Measurements from ENCODE around the gene PLD5.
"Not testable (repeated sequence)": the region's sequence is repeated elsewhere in the genome, so short reads cannot be mapped to it uniquely, and the experiment has no call there.

Gene PLD5

DNA sequence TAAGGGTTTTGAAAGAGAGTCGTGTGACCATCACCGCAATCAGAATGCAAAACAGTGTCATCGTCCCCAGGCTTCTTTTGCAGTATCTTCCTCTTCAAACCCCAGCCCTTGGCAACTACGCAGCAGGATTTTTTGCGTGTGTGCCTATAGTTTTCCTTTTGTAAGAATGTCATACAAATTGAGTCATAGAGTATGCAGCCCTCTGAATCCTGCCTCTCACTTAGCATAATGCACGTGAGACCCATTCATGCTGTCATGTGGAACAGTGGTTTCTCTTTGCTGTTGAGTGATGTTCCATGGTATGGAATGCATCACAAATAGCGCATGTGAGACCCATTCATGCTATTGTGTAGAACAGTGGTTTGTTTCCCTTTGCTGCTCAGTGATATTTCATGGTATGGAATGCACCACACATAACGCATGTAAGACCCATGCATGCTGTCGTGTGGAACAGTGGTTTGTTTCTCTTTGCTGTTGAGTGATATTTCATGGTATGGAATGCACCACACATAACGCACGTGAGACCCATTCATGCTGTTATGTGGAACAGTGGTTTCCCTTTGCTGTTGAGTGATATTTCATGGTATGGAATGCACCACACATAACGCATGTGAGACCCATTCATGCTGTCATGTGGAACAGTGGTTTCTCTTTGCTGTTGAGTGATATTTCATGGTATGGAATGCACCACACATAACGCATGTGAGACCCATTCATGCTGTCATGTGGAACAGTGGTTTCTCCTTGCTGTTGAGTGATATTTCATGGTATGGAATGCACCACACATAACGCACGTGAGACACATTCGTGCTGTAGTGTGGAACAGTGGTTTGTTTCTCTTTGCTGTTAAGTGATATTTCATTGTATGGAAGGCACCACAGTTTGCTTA is 299.4 kb downstream of the PLD5 start:
- H3K9ac ChIP-seq (ENCODE audit: low read depth, low read length); H3K36me3 ChIP-seq (ENCODE audit: insufficient read depth, low read length); H3K9me3 ChIP-seq (replicated peaks; ENCODE audit: low read length); H3K27me3 ChIP-seq (ENCODE audit: control insufficient read depth, insufficient read depth, low read length); H3K4me3 ChIP-seq (ENCODE audit: low read length); H3K4me2 ChIP-seq (ENCODE audit: low read length); H3K4me1 ChIP-seq (ENCODE audit: control insufficient read depth, insufficient read depth, low read length): not testable (repeated sequence)

DNA sequence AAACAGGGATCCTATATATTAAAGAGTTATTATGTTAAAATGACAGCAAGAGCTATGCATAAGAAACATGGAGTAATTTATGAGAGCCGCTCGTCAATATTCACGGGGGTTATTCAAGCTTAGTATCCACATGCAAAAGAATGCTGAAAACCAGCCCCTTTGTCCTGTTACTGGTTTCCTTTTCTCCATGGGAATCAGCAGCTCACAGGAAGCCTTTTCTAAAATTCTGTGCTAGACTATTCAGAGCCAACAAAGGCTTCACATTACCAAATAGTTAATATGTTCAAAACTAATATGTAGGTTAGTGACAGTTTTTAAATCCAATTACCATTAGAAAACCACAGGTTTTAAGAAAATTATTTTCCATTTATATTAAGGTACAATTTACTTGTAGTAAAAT is 300.0 kb downstream of the PLD5 start:
- Histone ChIP-seq H3K4me1 (ENCODE audit: control insufficient read depth, insufficient read depth, low read length) (peaks cover 4% of the 10 kb centered on the region), H3K36me3 (ENCODE audit: insufficient read depth, low read length) (no peaks in the 10 kb centered on the region), H3K4me3 (ENCODE audit: low read length) (no peak overlapping the region), H3K4me2 (ENCODE audit: low read length) (no peak overlapping the region), H3K9ac (ENCODE audit: low read depth, low read length) (no peak overlapping the region), H3K27me3 (ENCODE audit: control insufficient read depth, insufficient read depth, low read length) (no peaks in the 10 kb centered on the region), H3K9me3 (replicated peaks; ENCODE audit: low read length) (no peaks in the 10 kb centered on the region)

DNA sequence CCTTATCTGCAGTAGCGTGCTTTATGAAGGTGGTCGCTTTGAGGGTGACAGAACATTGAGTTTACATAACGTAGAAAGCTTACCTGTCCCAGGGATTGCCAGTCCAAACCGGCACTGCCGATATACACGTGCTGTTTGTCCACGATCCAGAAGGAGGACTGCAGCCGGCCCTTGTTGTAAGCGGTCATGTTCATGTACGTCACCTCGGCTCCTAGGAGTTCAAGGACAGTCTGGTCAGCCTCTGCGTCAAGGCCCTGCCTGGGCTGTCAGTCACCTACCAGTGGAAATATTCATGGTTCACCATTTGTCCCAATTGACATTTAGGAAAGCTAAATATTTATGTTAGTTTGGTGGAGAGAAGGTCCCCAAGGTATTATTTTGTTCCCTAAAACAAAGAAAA is 304.6 kb downstream of the PLD5 start:
- Histone ChIP-seq H3K36me3 (ENCODE audit: insufficient read depth, low read length) (no peaks in the 10 kb centered on the region), H3K27me3 (ENCODE audit: control insufficient read depth, insufficient read depth, low read length) (no peaks in the 10 kb centered on the region), H3K4me1 (ENCODE audit: control insufficient read depth, insufficient read depth, low read length) (no peaks in the 10 kb centered on the region), H3K9me3 (replicated peaks; ENCODE audit: low read length) (no peaks in the 10 kb centered on the region), H3K4me3 (ENCODE audit: low read length) (no peak overlapping the region), H3K4me2 (ENCODE audit: low read length) (no peak overlapping the region), H3K9ac (ENCODE audit: low read depth, low read length) (no peak overlapping the region)

GRCh38 chr1:242219298-242219901 is 305.1 kb downstream of the PLD5 start:
- no peak overlapping the region for H3K4me3 ChIP-seq (ENCODE audit: low read length)
- H3K9me3 ChIP-seq (replicated peaks; ENCODE audit: low read length): no peaks in the 10 kb centered on the region
- H3K36me3 ChIP-seq (ENCODE audit: insufficient read depth, low read length): no peaks in the 10 kb centered on the region
- no peak overlapping the region for H3K9ac ChIP-seq (ENCODE audit: low read depth, low read length)
- no peaks in the 10 kb centered on the region for H3K4me1 ChIP-seq (ENCODE audit: control insufficient read depth, insufficient read depth, low read length)
- no peaks in the 10 kb centered on the region for H3K27me3 ChIP-seq (ENCODE audit: control insufficient read depth, insufficient read depth, low read length)
- no peak overlapping the region for H3K4me2 ChIP-seq (ENCODE audit: low read length)

DNA sequence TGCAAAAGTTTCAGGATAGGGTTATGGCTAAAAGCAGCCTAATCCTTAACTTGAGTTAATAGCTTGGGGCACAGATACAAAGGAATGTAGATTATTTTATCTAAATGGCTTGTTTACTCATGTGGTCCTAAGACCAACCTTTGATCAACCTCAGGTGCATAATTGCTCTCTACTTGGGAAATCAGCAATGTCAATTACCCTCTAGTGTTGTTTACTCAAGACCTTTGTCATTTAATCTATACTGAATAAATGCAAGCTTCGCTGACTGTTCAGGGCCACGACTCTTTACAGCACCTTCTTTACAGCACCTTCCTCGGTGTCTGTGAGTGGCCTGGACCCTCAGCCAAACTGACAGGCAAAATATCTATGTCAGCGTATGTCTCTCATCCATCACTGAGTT is 308.1 kb downstream of the PLD5 start:
- no peaks in the 10 kb centered on the region for H3K27me3 ChIP-seq (ENCODE audit: control insufficient read depth, insufficient read depth, low read length)
- H3K4me1 ChIP-seq (ENCODE audit: control insufficient read depth, insufficient read depth, low read length): no peaks in the 10 kb centered on the region
- H3K4me2 ChIP-seq (ENCODE audit: low read length): no peak overlapping the region
- no peaks in the 10 kb centered on the region for H3K36me3 ChIP-seq (ENCODE audit: insufficient read depth, low read length)
- no peaks in the 10 kb centered on the region for H3K9me3 ChIP-seq (replicated peaks; ENCODE audit: low read length)
- no peak overlapping the region for H3K9ac ChIP-seq (ENCODE audit: low read depth, low read length)
- H3K4me3 ChIP-seq (ENCODE audit: low read length): no peak overlapping the region

GRCh38 chr1:242214455-242214854 is 310.0 kb downstream of the PLD5 start:
- H3K36me3 ChIP-seq (ENCODE audit: insufficient read depth, low read length); H3K4me3 ChIP-seq (ENCODE audit: low read length); H3K9me3 ChIP-seq (replicated peaks; ENCODE audit: low read length); H3K4me1 ChIP-seq (ENCODE audit: control insufficient read depth, insufficient read depth, low read length); H3K9ac ChIP-seq (ENCODE audit: low read depth, low read length); H3K27me3 ChIP-seq (ENCODE audit: control insufficient read depth, insufficient read depth, low read length); H3K4me2 ChIP-seq (ENCODE audit: low read length): not testable (repeated sequence)

DNA sequence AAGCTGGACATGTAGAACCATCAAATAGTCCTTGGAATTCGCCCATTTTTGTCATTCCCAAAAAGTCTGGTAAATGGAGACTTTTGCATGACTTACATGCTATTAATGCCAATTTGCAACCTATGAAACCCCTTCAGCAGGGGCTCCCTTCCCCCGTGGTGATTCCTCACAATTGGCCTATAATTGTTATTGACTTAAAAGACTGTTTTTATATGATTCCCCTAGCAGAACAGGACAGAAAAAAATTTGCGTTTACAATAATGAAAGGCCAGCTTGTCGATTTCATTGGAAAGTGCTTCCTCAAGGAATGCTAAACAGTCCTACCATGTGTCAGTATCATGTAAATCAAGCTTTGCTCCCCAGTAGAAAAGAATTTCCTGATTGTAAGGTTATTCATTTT is 311.5 kb downstream of the PLD5 start:
- not testable (repeated sequence) for H3K4me3 ChIP-seq (ENCODE audit: low read length); H3K9me3 ChIP-seq (replicated peaks; ENCODE audit: low read length); H3K4me2 ChIP-seq (ENCODE audit: low read length); H3K36me3 ChIP-seq (ENCODE audit: insufficient read depth, low read length); H3K4me1 ChIP-seq (ENCODE audit: control insufficient read depth, insufficient read depth, low read length); H3K9ac ChIP-seq (ENCODE audit: low read depth, low read length); H3K27me3 ChIP-seq (ENCODE audit: control insufficient read depth, insufficient read depth, low read length)

DNA sequence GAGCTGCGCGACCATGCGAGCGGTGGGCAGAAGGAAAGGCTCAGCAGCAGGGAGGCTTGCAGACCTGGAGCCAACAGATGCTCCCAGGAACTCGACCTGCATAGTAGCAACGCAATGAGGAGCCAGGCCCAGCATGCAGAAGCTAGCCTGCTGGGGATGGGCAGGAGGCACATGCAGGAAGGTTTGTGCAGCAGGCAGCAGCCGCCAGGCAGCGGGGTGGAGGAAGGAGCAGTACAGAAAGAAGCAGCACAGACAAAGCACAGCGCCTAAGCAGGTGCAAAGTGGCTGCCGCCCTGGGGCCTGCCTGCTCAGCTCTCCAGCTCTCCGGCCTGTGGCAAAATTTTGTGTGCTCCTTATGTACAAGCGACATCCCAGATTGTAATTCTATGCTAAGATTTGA is 312.1 kb downstream of the PLD5 start:
- H3K9ac ChIP-seq (ENCODE audit: low read depth, low read length): no peak overlapping the region
- H3K27me3 ChIP-seq (ENCODE audit: control insufficient read depth, insufficient read depth, low read length): no peaks in the 10 kb centered on the region
- H3K4me1 ChIP-seq (ENCODE audit: control insufficient read depth, insufficient read depth, low read length): no peaks in the 10 kb centered on the region
- H3K4me3 ChIP-seq (ENCODE audit: low read length): no peak overlapping the region
- no peaks in the 10 kb centered on the region for H3K36me3 ChIP-seq (ENCODE audit: insufficient read depth, low read length)
- no peaks in the 10 kb centered on the region for H3K9me3 ChIP-seq (replicated peaks; ENCODE audit: low read length)
- no peak overlapping the region for H3K4me2 ChIP-seq (ENCODE audit: low read length)

DNA sequence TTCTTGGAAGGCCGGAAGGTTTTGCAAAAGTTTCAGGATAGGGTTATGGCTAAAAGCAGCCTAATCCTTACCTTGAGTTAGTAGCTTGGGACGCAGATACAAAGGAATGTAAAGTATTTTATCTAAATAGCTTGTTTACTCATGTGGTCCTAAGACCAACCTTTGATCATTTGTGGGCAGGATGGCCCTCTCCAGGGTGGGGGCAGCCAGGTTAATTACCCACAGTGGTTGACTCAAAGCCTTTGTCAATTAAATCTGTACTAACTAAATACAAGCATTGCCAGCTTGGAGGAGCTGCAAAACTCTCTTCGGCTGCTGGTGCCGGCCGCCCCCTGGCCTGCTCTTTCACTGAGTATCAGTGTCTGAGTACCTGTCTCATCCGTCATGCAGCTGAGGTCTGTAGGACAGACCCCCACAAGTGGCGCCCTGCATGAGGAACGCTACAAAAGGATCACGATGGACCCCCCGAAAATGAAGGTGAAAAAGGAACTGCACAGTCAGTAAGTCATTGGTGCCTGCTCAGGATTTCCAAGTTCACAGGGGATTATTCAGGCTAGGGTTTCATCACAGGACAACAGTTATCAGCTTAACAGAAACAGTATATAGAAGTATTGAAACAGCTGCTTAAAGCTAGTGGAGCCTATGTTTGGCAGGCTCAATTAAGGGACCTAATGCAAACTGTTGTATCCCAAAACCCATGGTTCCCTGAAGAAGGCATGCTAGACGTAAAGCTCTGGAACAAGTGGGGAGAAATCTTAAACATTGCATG is 313.1 kb downstream of the PLD5 start:
- Histone ChIP-seq H3K4me2 (ENCODE audit: low read length) (no peak overlapping the region), H3K4me3 (ENCODE audit: low read length) (no peak overlapping the region), H3K9me3 (replicated peaks; ENCODE audit: low read length) (no peaks in the 10 kb centered on the region), H3K9ac (ENCODE audit: low read depth, low read length) (no peak overlapping the region), H3K36me3 (ENCODE audit: insufficient read depth, low read length) (no peaks in the 10 kb centered on the region), H3K27me3 (ENCODE audit: control insufficient read depth, insufficient read depth, low read length) (no peaks in the 10 kb centered on the region), H3K4me1 (ENCODE audit: control insufficient read depth, insufficient read depth, low read length) (peaks cover 3% of the 10 kb centered on the region)

DNA sequence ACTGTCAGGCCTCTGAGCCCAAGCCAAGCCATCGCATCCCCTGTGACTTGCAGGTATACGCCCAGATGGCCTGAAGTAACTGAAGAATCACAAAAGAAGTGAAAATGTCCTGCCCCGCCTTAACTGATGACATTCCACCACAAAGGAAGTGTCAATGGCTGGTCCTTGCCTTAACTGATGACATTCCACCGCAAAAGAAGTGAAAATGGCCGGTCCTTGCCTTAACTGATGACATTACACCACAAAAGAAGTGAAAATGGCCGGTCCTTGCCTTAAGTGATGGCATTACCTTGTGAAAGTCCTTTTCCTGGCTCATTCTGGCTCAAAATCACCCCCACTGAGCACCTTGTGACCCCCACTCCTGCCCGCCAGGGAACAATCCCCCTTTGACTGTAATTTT is 314.2 kb downstream of the PLD5 start:
- H3K9me3 ChIP-seq (replicated peaks; ENCODE audit: low read length); H3K4me2 ChIP-seq (ENCODE audit: low read length); H3K4me3 ChIP-seq (ENCODE audit: low read length); H3K27me3 ChIP-seq (ENCODE audit: control insufficient read depth, insufficient read depth, low read length); H3K36me3 ChIP-seq (ENCODE audit: insufficient read depth, low read length); H3K9ac ChIP-seq (ENCODE audit: low read depth, low read length): not testable (repeated sequence)
- peaks cover 14% of the 10 kb centered on the region for H3K4me1 ChIP-seq (ENCODE audit: control insufficient read depth, insufficient read depth, low read length)

GRCh38 chr1:242209063-242209462 is 315.4 kb downstream of the PLD5 start:
- Histone ChIP-seq H3K4me1 (ENCODE audit: control insufficient read depth, insufficient read depth, low read length) (peaks cover 14% of the 10 kb centered on the region), H3K9ac (ENCODE audit: low read depth, low read length) (no peak overlapping the region), H3K27me3 (ENCODE audit: control insufficient read depth, insufficient read depth, low read length) (no peaks in the 10 kb centered on the region), H3K4me2 (ENCODE audit: low read length) (no peak overlapping the region), H3K4me3 (ENCODE audit: low read length) (no peak overlapping the region), H3K9me3 (replicated peaks; ENCODE audit: low read length) (no peaks in the 10 kb centered on the region), H3K36me3 (ENCODE audit: insufficient read depth, low read length) (no peaks in the 10 kb centered on the region)
